ENCODE results near the gene KCNJ9. TPM values are rescaled to one million over a fixed set of nuclear protein-coding genes. Genes with fewer than 3 reads are reported as not detected.

The KCNJ9 gene
- total and polyA plus RNA-seq, 4 donors: not detected

DNA sequence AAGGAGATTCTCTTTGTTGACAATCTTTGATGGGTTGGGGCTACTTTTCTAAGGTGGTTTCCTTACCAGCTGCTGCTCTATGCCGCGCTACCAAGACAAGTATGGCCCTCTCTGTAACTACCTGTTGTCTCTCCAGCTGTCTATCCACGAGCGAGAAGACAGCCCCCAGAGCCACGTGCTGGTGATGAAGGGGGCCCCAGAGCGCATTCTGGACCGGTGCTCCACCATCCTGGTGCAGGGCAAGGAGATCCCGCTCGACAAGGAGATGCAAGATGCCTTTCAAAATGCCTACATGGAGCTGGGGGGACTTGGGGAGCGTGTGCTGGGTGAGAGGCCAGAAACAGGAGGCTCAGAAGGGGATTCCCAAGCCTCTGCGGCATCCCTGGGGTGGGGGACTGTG lies 48.6 kb downstream of the KCNJ9 start:
- H3K27me3 ChIP-seq (ENCODE audit: control insufficient read depth in 4 of 4, insufficient read depth in 4 of 4, low read length in 3 of 4): no peaks in the 10 kb centered on the region
- H3K27ac ChIP-seq (ENCODE audit: low read depth in 1 of 2, low read length in 2 of 2): no peak overlapping the region
- 93% methylated on average over 11 of the region's 11 CpGs for WGBS
- TF ChIP-seq NR2F2 (IDR thresholded peaks at IDR 0.05) (no peak), HNF4G (IDR thresholded peaks at IDR 0.05) (no peak), EGR1 (IDR thresholded peaks at IDR 0.05; ENCODE audit: low read depth in 2 of 2) (no peak), TAF1 (conservative IDR thresholded peaks at IDR 0.05) (no peak), FOXA1 (IDR thresholded peaks at IDR 0.05) (no peak), RXRA (IDR thresholded peaks at IDR 0.05) (no peak)
- TF ChIP-seq, protein P1, sequence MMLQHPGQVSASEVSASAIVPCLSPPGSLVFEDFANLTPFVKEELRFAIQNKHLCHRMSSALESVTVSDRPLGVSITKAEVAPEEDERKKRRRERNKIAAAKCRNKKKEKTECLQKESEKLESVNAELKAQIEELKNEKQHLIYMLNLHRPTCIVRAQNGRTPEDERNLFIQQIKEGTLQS (IDR thresholded peaks at IDR 0.05): no peak
- TF ChIP-seq, protein P2, sequence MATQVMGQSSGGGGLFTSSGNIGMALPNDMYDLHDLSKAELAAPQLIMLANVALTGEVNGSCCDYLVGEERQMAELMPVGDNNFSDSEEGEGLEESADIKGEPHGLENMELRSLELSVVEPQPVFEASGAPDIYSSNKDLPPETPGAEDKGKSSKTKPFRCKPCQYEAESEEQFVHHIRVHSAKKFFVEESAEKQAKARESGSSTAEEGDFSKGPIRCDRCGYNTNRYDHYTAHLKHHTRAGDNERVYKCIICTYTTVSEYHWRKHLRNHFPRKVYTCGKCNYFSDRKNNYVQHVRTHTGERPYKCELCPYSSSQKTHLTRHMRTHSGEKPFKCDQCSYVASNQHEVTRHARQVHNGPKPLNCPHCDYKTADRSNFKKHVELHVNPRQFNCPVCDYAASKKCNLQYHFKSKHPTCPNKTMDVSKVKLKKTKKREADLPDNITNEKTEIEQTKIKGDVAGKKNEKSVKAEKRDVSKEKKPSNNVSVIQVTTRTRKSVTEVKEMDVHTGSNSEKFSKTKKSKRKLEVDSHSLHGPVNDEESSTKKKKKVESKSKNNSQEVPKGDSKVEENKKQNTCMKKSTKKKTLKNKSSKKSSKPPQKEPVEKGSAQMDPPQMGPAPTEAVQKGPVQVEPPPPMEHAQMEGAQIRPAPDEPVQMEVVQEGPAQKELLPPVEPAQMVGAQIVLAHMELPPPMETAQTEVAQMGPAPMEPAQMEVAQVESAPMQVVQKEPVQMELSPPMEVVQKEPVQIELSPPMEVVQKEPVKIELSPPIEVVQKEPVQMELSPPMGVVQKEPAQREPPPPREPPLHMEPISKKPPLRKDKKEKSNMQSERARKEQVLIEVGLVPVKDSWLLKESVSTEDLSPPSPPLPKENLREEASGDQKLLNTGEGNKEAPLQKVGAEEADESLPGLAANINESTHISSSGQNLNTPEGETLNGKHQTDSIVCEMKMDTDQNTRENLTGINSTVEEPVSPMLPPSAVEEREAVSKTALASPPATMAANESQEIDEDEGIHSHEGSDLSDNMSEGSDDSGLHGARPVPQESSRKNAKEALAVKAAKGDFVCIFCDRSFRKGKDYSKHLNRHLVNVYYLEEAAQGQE (IDR thresholded peaks at IDR 0.05): no peak
- TF ChIP-seq, protein P3, sequence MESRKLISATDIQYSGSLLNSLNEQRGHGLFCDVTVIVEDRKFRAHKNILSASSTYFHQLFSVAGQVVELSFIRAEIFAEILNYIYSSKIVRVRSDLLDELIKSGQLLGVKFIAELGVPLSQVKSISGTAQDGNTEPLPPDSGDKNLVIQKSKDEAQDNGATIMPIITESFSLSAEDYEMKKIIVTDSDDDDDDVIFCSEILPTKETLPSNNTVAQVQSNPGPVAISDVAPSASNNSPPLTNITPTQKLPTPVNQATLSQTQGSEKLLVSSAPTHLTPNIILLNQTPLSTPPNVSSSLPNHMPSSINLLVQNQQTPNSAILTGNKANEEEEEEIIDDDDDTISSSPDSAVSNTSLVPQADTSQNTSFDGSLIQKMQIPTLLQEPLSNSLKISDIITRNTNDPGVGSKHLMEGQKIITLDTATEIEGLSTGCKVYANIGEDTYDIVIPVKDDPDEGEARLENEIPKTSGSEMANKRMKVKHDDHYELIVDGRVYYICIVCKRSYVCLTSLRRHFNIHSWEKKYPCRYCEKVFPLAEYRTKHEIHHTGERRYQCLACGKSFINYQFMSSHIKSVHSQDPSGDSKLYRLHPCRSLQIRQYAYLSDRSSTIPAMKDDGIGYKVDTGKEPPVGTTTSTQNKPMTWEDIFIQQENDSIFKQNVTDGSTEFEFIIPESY (IDR thresholded peaks at IDR 0.05): no peak
- H3K4me3 ChIP-seq (ENCODE audit: low read depth in 1 of 3, low read length in 3 of 3): no peak overlapping the region
- peaks cover 0 to 3% (median 0%) of the 10 kb centered on the region in 4 donors for H3K4me1 ChIP-seq (ENCODE audit: control insufficient read depth in 4 of 4, insufficient read depth in 4 of 4, low read length in 3 of 4)
- H3K9ac ChIP-seq (ENCODE audit: low read depth in 1 of 2, low read length in 2 of 2): no peak overlapping the region
- H3K9me3 ChIP-seq (ENCODE audit: control insufficient read depth in 4 of 4, low read length in 3 of 4): no peaks in the 10 kb centered on the region
- no peaks in the 10 kb centered on the region for H3K36me3 ChIP-seq (ENCODE audit: control insufficient read depth in 4 of 4, insufficient read depth in 3 of 4, low read depth in 1 of 4, low read length in 3 of 4)
- no peak for DNase-seq (ENCODE audit: low spot score)

DNA sequence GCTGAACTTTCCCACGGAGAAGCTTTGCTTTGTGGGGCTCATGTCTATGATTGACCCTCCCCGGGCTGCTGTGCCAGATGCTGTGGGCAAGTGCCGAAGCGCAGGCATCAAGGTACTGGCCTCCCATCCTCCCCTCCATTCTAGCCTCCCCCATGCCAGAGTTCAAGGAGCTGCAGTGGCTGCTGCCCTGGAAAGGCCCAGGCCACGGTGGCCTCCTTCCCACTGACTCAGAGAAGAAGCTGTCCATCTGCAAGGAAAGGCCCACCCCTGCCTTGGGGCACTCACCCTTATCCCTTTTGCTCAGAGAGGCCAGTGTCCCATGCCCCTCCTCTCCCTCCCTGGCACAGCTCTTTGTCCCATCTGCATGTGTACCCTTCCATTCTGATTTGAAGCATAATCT lies 49.1 kb downstream of the KCNJ9 start:
- Histone ChIP-seq H3K9me3 (ENCODE audit: control insufficient read depth in 4 of 4, low read length in 3 of 4) (no peaks in the 10 kb centered on the region), H3K36me3 (ENCODE audit: control insufficient read depth in 4 of 4, insufficient read depth in 3 of 4, low read depth in 1 of 4, low read length in 3 of 4) (no peaks in the 10 kb centered on the region), H3K4me1 (ENCODE audit: control insufficient read depth in 4 of 4, insufficient read depth in 4 of 4, low read length in 3 of 4) (peaks cover 0 to 3% (median 0%) of the 10 kb centered on the region in 4 donors), H3K27me3 (ENCODE audit: control insufficient read depth in 4 of 4, insufficient read depth in 4 of 4, low read length in 3 of 4) (no peaks in the 10 kb centered on the region), H3K9ac (ENCODE audit: low read depth in 1 of 2, low read length in 2 of 2) (no peak overlapping the region), H3K4me3 (ENCODE audit: low read depth in 1 of 3, low read length in 3 of 3) (no peak overlapping the region), H3K27ac (ENCODE audit: low read depth in 1 of 2, low read length in 2 of 2) (no peak overlapping the region)
- no peak for DNase-seq (ENCODE audit: low spot score)
- TF ChIP-seq, protein P2 (IDR thresholded peaks at IDR 0.05): no peak
- TF ChIP-seq HNF4G (IDR thresholded peaks at IDR 0.05) (no peak), NR2F2 (IDR thresholded peaks at IDR 0.05) (no peak), FOXA1 (IDR thresholded peaks at IDR 0.05) (no peak), FOXA2 (IDR thresholded peaks at IDR 0.05) (no peak), TAF1 (conservative IDR thresholded peaks at IDR 0.05) (no peak), GABPA (IDR thresholded peaks at IDR 0.05 in 1 of 2, conservative IDR thresholded peaks at IDR 0.05 in 1 of 2) (no peak)
- WGBS: 88% methylated on average over 5 of the region's 5 CpGs

Measured in liver (tissue), 9 donors.